Smooth muscle cell (in vitro differentiated cells): Measurements from ENCODE around the gene APBB1. TPM values are rescaled to one million over a fixed set of nuclear protein-coding genes. Genes with fewer than 3 reads are reported as not detected.

ENCODE experiments used
- DNase-seq: peaks from one replicate; lab custom pipeline; 2025; ENCODE audit not compliant: unreplicated experiment; lab: John Stamatoyannopoulos, UW
- H2AFZ ChIP-seq: fragments of 200-600 bp; sonication (generic); 2 replicates; pipeline ENCODE4 v1.6.0; 2016; ENCODE audit warnings: antibody characterized with exemption, low read depth, mild to moderate bottlenecking
- H3F3A ChIP-seq: fragments of 200-600 bp; sonication (generic); 2 replicates; pipeline ENCODE4 v1.6.0; 2017; ENCODE audit warnings: antibody characterized with exemption, low read depth
- H3K27ac ChIP-seq: fragments of 200-600 bp; sonication (generic); 2 replicates; pipeline ENCODE4 v1.5.1; 2016; ENCODE audit warnings: low read depth, mild to moderate bottlenecking
- H3K27me3 ChIP-seq: fragments of 200-600 bp; sonication (generic); 2 replicates; pipeline ENCODE4 v1.6.1; 2016; ENCODE audit warnings: low read depth, mild to moderate bottlenecking
- H3K36me3 ChIP-seq: fragments of 200-600 bp; sonication (generic); 2 replicates; pipeline ENCODE4 v1.5.1; 2016; ENCODE audit warnings: low read depth
- H3K4me1 ChIP-seq: fragments of 200-600 bp; sonication (generic); 2 replicates; pipeline ENCODE4 v1.5.1; 2016; ENCODE audit warnings: low read depth
- H3K4me2 ChIP-seq: fragments of 200-600 bp; sonication (generic); 2 replicates; pipeline ENCODE4 v1.6.0; 2016; ENCODE audit warnings: mild to moderate bottlenecking
- H3K4me3 ChIP-seq: fragments of 200-600 bp; sonication (generic); 2 replicates; pipeline ENCODE4 v1.5.1; 2016; ENCODE audit warnings: mild to moderate bottlenecking
- H3K79me2 ChIP-seq: fragments of 200-600 bp; sonication (generic); 2 replicates; pipeline ENCODE4 v1.6.0; 2016; ENCODE audit warnings: low read depth, mild to moderate bottlenecking
- H3K9ac ChIP-seq: fragments of 200-600 bp; sonication (generic); 2 replicates; pipeline ENCODE4 v1.6.0; 2016; ENCODE audit warnings: low read depth
- H3K9me3 ChIP-seq: fragments of 200-600 bp; sonication (generic); replicated peaks from 2 replicates; pipeline ENCODE4 v1.5.1; 2016; ENCODE audit warnings: low read depth
- H4K20me1 ChIP-seq: fragments of 200-600 bp; sonication (generic); 2 replicates; pipeline ENCODE4 v1.6.0; 2016; ENCODE audit warnings: low read depth
- CTCF ChIP-seq: fragments of 200-600 bp; sonication (generic); IDR thresholded peaks from 2 replicates; pipeline ENCODE4 v1.5.1; 2017; ENCODE audit warnings: borderline replicate concordance, mild to moderate bottlenecking, antibody characterized with exemption; ENCODE audit not compliant: insufficient read depth, poor library complexity, severe bottlenecking
- WGBS: methylation state at CpG from one replicate; pipeline ENCODE4 v1.1.7; 2016; ENCODE audit warnings: low lambda C conversion rate; 5-methylcytosine and 5-hydroxymethylcytosine counted together
- polyA plus RNA-seq: library from polyadenylated mRNA; unstranded; fragments of >200 nt; fragmentation: Nextera tagmentation; extraction: Ambion mirVana; gene quantifications from 2 replicates; pipeline ENCODE4 v1.2.1, GENCODE V29; 2016
- total RNA-seq: library from RNA; depleted of rRNA; stranded (reverse); fragments of >200 nt; gene quantifications from 2 replicates; pipeline ENCODE4 v1.2.3, GENCODE V29; 2014

Gene APBB1
- total and polyA plus RNA-seq, 2 experiments from 2014 or later = 36.7 to 64.2 TPM

GRCh38 chr11:6415797-6416196, 3.1 kb downstream of the APBB1 start:
- Histone ChIP-seq H3K9me3 (no peaks in the 10 kb centered on the region), H3K4me2 (no peak overlapping the region), H3K27me3 (no peaks in the 10 kb centered on the region), H3F3A (no peaks in the 10 kb centered on the region), H3K4me1 (peaks cover 4% of the 10 kb centered on the region), H2AFZ (no peak overlapping the region), H3K27ac (no peak overlapping the region), H4K20me1 (peaks cover 41% of the 10 kb centered on the region), H3K36me3 (no peaks in the 10 kb centered on the region), H3K79me2 (peaks cover 22% of the 10 kb centered on the region), H3K9ac (no peak overlapping the region), H3K4me3 (no peak overlapping the region)
- TF ChIP-seq CTCF = no peak
- DNase-seq = no peak
- 96% methylated on average over 6 of the region's 6 CpGs for WGBS

GRCh38 chr11:6414874-6415328, 4.0 kb downstream of the APBB1 start:
- Histone ChIP-seq H3K4me2 (no peak overlapping the region), H2AFZ (no peak overlapping the region), H3K9me3 (no peaks in the 10 kb centered on the region), H3K79me2 (peaks cover 22% of the 10 kb centered on the region), H3K27ac (no peak overlapping the region), H3K9ac (no peak overlapping the region), H3F3A (no peaks in the 10 kb centered on the region), H4K20me1 (peaks cover 41% of the 10 kb centered on the region), H3K36me3 (no peaks in the 10 kb centered on the region), H3K4me1 (peaks cover 4% of the 10 kb centered on the region), H3K4me3 (no peak overlapping the region), H3K27me3 (no peaks in the 10 kb centered on the region)
- DNase-seq = no peak
- WGBS = 94% methylated on average over 3 of the region's 3 CpGs
- no peak for TF ChIP-seq CTCF

- Histone ChIP-seq H3K27me3 (no peaks in the 10 kb centered on the region), H3K27ac (peak overlapping the region; percentile 31), H3K9ac (no peak overlapping the region), H3K79me2 (peaks cover 22% of the 10 kb centered on the region), H3K4me3 (no peak overlapping the region), H3K9me3 (no peaks in the 10 kb centered on the region), H3K36me3 (no peaks in the 10 kb centered on the region), H3F3A (no peaks in the 10 kb centered on the region), H3K4me1 (no peaks in the 10 kb centered on the region), H3K4me2 (peak overlapping the region; percentile 43), H4K20me1 (peaks cover 41% of the 10 kb centered on the region), H2AFZ (no peak overlapping the region)
- DNase-seq = no peak
- 76% methylated on average over 12 of the region's 12 CpGs for WGBS
- TF ChIP-seq CTCF = no peak
Measured at GRCh38 chr11:6413791-6414201, 5.1 kb downstream of the APBB1 start.

GRCh38 chr11:6411594-6412031, 7.3 kb downstream of the APBB1 start:
- no peak overlapping the region for H3K27ac ChIP-seq
- H4K20me1 ChIP-seq = peaks cover 50% of the 10 kb centered on the region
- WGBS = 94% methylated on average over 10 of the region's 10 CpGs

More at GRCh38 chr11:6411594-6412031, 7.3 kb downstream of the APBB1 start:
- H3F3A ChIP-seq = no peaks in the 10 kb centered on the region
- no peak overlapping the region for H2AFZ ChIP-seq
- no peak overlapping the region for H3K4me2 ChIP-seq
- H3K79me2 ChIP-seq = peaks cover 12% of the 10 kb centered on the region
- H3K4me3 ChIP-seq = no peak overlapping the region
- H3K27me3 ChIP-seq = no peaks in the 10 kb centered on the region
- H3K4me1 ChIP-seq = no peaks in the 10 kb centered on the region
- no peak overlapping the region for H3K9ac ChIP-seq
- no peaks in the 10 kb centered on the region for H3K36me3 ChIP-seq
- no peak for TF ChIP-seq CTCF
- DNase-seq = no peak
- H3K9me3 ChIP-seq = no peaks in the 10 kb centered on the region
